Keratinocyte (primary cell): Measurements from ENCODE around the gene BDKRB2.

Source experiments
- EZH2 ChIP-seq: IDR thresholded peaks from one replicate; pipeline ENCODE4 v1.6.1; 2012; ENCODE audit warnings: inconsistent platforms, mild to moderate bottlenecking, low read length, moderate library complexity
- TF ChIP-seq, protein P1 (sequence below), 3 experiments: IDR thresholded peaks in 1 of 3; conservative IDR thresholded peaks in 1 of 3; optimal IDR thresholded peaks in 1 of 3; 2 replicates in 2 of 3; 3 replicates in 1 of 3; pipeline versions ENCODE3 to v1.5.1; 2011; ENCODE audit warnings: low read length in 3 of 3, mild to moderate bottlenecking in 3 of 3, moderate library complexity in 2 of 3, control low read depth in 1 of 3, inconsistent platforms in 1 of 3; ENCODE audit not compliant: insufficient read depth in 2 of 3; ENCODE audit errors: extremely low read depth in 1 of 3

GRCh38 chr14:96221841-96222240 is 17.2 kb downstream of the BDKRB2 start:
- TF ChIP-seq, protein P1, sequence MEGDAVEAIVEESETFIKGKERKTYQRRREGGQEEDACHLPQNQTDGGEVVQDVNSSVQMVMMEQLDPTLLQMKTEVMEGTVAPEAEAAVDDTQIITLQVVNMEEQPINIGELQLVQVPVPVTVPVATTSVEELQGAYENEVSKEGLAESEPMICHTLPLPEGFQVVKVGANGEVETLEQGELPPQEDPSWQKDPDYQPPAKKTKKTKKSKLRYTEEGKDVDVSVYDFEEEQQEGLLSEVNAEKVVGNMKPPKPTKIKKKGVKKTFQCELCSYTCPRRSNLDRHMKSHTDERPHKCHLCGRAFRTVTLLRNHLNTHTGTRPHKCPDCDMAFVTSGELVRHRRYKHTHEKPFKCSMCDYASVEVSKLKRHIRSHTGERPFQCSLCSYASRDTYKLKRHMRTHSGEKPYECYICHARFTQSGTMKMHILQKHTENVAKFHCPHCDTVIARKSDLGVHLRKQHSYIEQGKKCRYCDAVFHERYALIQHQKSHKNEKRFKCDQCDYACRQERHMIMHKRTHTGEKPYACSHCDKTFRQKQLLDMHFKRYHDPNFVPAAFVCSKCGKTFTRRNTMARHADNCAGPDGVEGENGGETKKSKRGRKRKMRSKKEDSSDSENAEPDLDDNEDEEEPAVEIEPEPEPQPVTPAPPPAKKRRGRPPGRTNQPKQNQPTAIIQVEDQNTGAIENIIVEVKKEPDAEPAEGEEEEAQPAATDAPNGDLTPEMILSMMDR (optimal IDR thresholded peaks at IDR 0.05 in 1 of 3, IDR thresholded peaks at IDR 0.05 in 1 of 3, conservative IDR thresholded peaks at IDR 0.05 in 1 of 3; ENCODE audit: extremely low read depth in 1 of 3, insufficient read depth in 2 of 3, low read length in 3 of 3), result no peak
- TF ChIP-seq EZH2, result no peak
